K562 (cell line): ENCODE measurements around the gene SLIT1. TPM values are rescaled to one million over a fixed set of nuclear protein-coding genes. Genes with fewer than 3 reads are reported as not detected.

Experiments used
- ATAC-seq: fragments of 200-7000 bp; cut with Tn5 transposase; 3 replicates; pipeline ENCODE4 v1.9.1; 2020; ENCODE audit warnings: moderate library complexity
- BruUV-seq: library from RNA; stranded (reverse); fragments of 400-500 nt; replicated peaks from 2 replicates; lab custom pipeline; 2021; lab: Mats Ljungman, UMichigan
- CTCF ChIA-PET: fragments of 300-600 bp; formaldehyde crosslinking; extraction: SDS; loops from one replicate; lab custom pipeline; 2021; ENCODE audit warnings: low intra/inter-chr PET ratio; lab: Yijun Ruan, JAX
- POLR2A ChIA-PET: fragments of 300-600, 350-650 bp; sonication (Branson Sonifier 250); formaldehyde crosslinking; extraction: SDS; loops from one replicate; lab custom pipeline; 2021; ENCODE audit warnings: antibody characterized with exemption, inconsistent platforms; lab: Yijun Ruan, JAX
- DNase-seq, 4 experiments: peaks; one replicate each; pipeline versions ENCODE4 v3.0.0 to v3.0.0-alpha.2; 2011 to 2018; ENCODE audit warnings: low spot score in 3 of 4, mixed read lengths in 3 of 4; ENCODE audit errors: extremely low read depth in 1 of 4
- FAIRE-seq: peaks from 2 replicates; lab custom pipeline; 2011; peaks lifted over from hg19 to GRCh38; lab: Jason Lieb, UNC
- H2AFZ ChIP-seq: 2 replicates; pipeline ENCODE4 v1.6.0; 2011; ENCODE audit warnings: low read depth, low read length, control low read depth, inconsistent platforms
- H3K27ac ChIP-seq: fragments of 200-600 bp; 3 replicates; pipeline ENCODE4 v1.8.0; 2011; ENCODE audit warnings: low read depth, mild to moderate bottlenecking, control low read depth, inconsistent platforms, low read length, moderate library complexity, mixed read lengths; ENCODE audit errors: extremely low read depth
- H3K27me3 ChIP-seq, 2 experiments: fragments of 300-600 bp in 1 of 2; 2 replicates in 1 of 2; 3 replicates in 1 of 2; pipeline versions ENCODE4 v1.6.0 to v1.8.0; 2011; ENCODE audit warnings: inconsistent platforms in 2 of 2, low read length in 2 of 2, mild to moderate bottlenecking in 1 of 2, mixed read lengths in 1 of 2, moderate library complexity in 1 of 2; ENCODE audit not compliant: control insufficient read depth in 2 of 2, insufficient read depth in 2 of 2
- H3K36me3 ChIP-seq: fragments of 300-600 bp; 3 replicates; pipeline ENCODE4 v1.8.0; 2011; ENCODE audit warnings: mild to moderate bottlenecking, low read length, inconsistent platforms; ENCODE audit not compliant: control insufficient read depth, insufficient read depth
- H3K4me1 ChIP-seq, 2 experiments: fragments of 200-600 bp in 1 of 2; replicated peaks in 1 of 2; 2 replicates in 1 of 2; 3 replicates in 1 of 2; pipeline versions ENCODE4 v1.5.1 to v1.8.0; 2011; ENCODE audit warnings: inconsistent platforms in 2 of 2, low read length in 2 of 2, mild to moderate bottlenecking in 1 of 2, mixed read lengths in 1 of 2, moderate library complexity in 1 of 2; ENCODE audit not compliant: control insufficient read depth in 2 of 2, insufficient read depth in 2 of 2
- H3K4me2 ChIP-seq: 2 replicates; pipeline ENCODE4 v1.6.1; 2011; ENCODE audit warnings: low read length, control low read depth, inconsistent platforms, mixed read lengths; ENCODE audit not compliant: insufficient read depth
- H3K4me3 ChIP-seq: fragments of 200-600 bp; sonication (generic), shearing (Covaris generic); 2 replicates; pipeline ENCODE4 v1.5.1; 2016; ENCODE audit warnings: control low read depth, inconsistent platforms
- H3K79me2 ChIP-seq: fragments of 200-600 bp; 3 replicates; pipeline ENCODE4 v1.8.0; 2011; ENCODE audit warnings: low read length, inconsistent platforms; ENCODE audit not compliant: control insufficient read depth, insufficient read depth
- H3K9ac ChIP-seq, 2 experiments: 2 replicates each; pipeline versions ENCODE4 v1.6.0 to v1.6.1; 2011; ENCODE audit warnings: low read depth in 2 of 2, low read length in 2 of 2, control low read depth in 1 of 2, inconsistent platforms in 1 of 2, mild to moderate bottlenecking in 1 of 2, mixed read lengths in 1 of 2; ENCODE audit not compliant: insufficient read depth in 1 of 2
- H3K9me1 ChIP-seq: one replicate; pipeline ENCODE4 v1.6.0; 2011; ENCODE audit warnings: inconsistent platforms, mild to moderate bottlenecking, low read length, moderate library complexity; ENCODE audit not compliant: control insufficient read depth, insufficient read depth
- H3K9me3 ChIP-seq: replicated peaks from 2 replicates; pipeline ENCODE4 v1.5.1; 2011; ENCODE audit warnings: low read depth, low read length, inconsistent platforms; ENCODE audit not compliant: control insufficient read depth, insufficient read depth
- H4K20me1 ChIP-seq: replicated peaks from 2 replicates; pipeline ENCODE4 v1.6.1; 2011; ENCODE audit warnings: low read length, inconsistent platforms, mixed read lengths; ENCODE audit not compliant: control insufficient read depth, insufficient read depth
- NONO ChIP-seq, 2 experiments: fragments of 200-400 bp in 1 of 2; fragments of 450-650 bp in 1 of 2; formaldehyde crosslinking in 1 of 2; IDR thresholded peaks; 2 replicates each; pipeline ENCODE4 v1.6.1; 2017; ENCODE audit warnings: low read depth in 2 of 2, mild to moderate bottlenecking in 2 of 2, moderate library complexity in 2 of 2, low read length in 1 of 2
- RAD21 ChIP-seq, 2 experiments: fragments of 250-450 bp in 1 of 2; fragments of 450-650 bp in 1 of 2; sonication (Bioruptor Pico) in 1 of 2; formaldehyde crosslinking in 1 of 2; IDR thresholded peaks in 1 of 2; conservative IDR thresholded peaks in 1 of 2; 2 replicates each; pipeline versions ENCODE4 v1.4.0 to v1.8.0; 2020 to 2022; ENCODE audit warnings: mild to moderate bottlenecking in 2 of 2, moderate library complexity in 1 of 2
- U2AF2 ChIP-seq: fragments of 200-400 bp; formaldehyde crosslinking; optimal IDR thresholded peaks from 2 replicates; pipeline ENCODE3; 2017; ENCODE audit warnings: low read depth, mild to moderate bottlenecking, low read length
- ZKSCAN3 ChIP-seq: fragments of 250-450 bp; sonication (Bioruptor Pico); IDR thresholded peaks from 2 replicates; pipeline ENCODE4 v1.4.0; 2020
- ZNF224 ChIP-seq: sonication (generic); formaldehyde crosslinking; IDR thresholded peaks from 2 replicates; pipeline ENCODE4 v1.8.0; 2022; ENCODE audit warnings: mild to moderate bottlenecking, missing genetic modification reagents
- ZNF431 ChIP-seq: sonication (generic); formaldehyde crosslinking; IDR thresholded peaks from 2 replicates; pipeline ENCODE4 v1.8.0; 2022; ENCODE audit warnings: mild to moderate bottlenecking, missing genetic modification reagents
- WGBS: fragments of 100-300 bp; shearing (Covaris generic); methylation state at CpG from one replicate; pipeline ENCODE4 v1.1.6; 2016; ENCODE audit warnings: low coverage, mixed read lengths; ENCODE audit not compliant: insufficient coverage; ENCODE audit errors: missing lambda C conversion rate; 5-methylcytosine and 5-hydroxymethylcytosine counted together
- in situ Hi-C: fragments of 300-500 bp; cut with MboI; formaldehyde crosslinking; loops from 4 replicates; pipeline ENCODE4 v1.15.0; 2018; ENCODE audit warnings: inconsistent platforms, mixed read lengths
- intact Hi-C: fragments of 100-400 bp; cut with micrococcal nuclease; formaldehyde crosslinking; loops from 2 replicates; pipeline ENCODE4 v1.14.2; 2022
- polyA plus RNA-seq, 8 experiments: library from polyadenylated mRNA; depleted of rRNA in 4 of 8; stranded (reverse) in 5 of 8; unstranded in 3 of 8; fragments of >200 nt; fragmentation: Nextera tagmentation in 2 of 8; fragmentation: Illumina TruSeq in 1 of 8; extraction: Ambion mirVana in 2 of 8; extraction: Trizol in 1 of 8; gene quantifications; 2 replicates each; pipeline versions ENCODE4 v1.2.1 to v1.2.3, GENCODE V29; 2011 to 2014; ENCODE audit warnings: inconsistent platforms in 1 of 8, missing spikeins in 1 of 8
- total RNA-seq, 7 experiments: library from RNA; depleted of rRNA in 6 of 7; stranded (reverse); fragments of >200 nt in 6 of 7; fragmentation: Illumina TruSeq in 2 of 7; extraction: Trizol in 2 of 7; gene quantifications; 2 replicates each; pipeline versions ENCODE4 v1.2.1 to v1.2.3, GENCODE V29; 2011 to 2021; ENCODE audit warnings: low replicate concordance in 1 of 7
- TF ChIP-seq, protein P1 (sequence below): fragments of 250-450 bp; sonication (Bioruptor Pico); IDR thresholded peaks from 2 replicates; pipeline ENCODE4 v1.9.0; 2021; ENCODE audit warnings: mild to moderate bottlenecking

Gene SLIT1
- total and polyA plus RNA-seq, 9 of the 15 experiments (the other 6 are each of a cell fraction or from before 2014, with no cell fraction given), result 0.01 to 0.11 (median 0.04) TPM; not detected in 3

DNA sequence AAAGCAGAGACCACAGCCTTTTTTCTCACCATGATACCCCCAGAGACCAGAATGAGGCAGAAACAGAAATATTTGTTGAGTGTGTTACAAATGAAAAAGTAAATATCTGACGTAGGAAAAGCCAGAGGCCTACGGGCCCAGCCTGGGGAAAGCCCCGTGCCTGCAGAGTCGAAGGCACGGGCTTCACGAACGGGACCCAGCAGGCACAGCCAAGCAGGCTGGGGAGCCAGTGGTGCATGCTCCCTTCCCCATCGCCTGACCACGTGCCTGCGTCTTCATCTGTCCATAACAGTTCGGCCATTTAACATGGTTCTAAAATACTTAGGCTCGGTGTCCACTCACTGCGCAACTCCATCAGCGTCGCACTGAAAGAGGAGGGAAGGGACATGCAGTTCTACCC lies 50.8 kb downstream of the SLIT1 start (continued):
- TF ChIP-seq ZNF431 (CRISPR knock-in tag) (no peak), ZKSCAN3 (CRISPR knock-in tag) (no peak)

DNA sequence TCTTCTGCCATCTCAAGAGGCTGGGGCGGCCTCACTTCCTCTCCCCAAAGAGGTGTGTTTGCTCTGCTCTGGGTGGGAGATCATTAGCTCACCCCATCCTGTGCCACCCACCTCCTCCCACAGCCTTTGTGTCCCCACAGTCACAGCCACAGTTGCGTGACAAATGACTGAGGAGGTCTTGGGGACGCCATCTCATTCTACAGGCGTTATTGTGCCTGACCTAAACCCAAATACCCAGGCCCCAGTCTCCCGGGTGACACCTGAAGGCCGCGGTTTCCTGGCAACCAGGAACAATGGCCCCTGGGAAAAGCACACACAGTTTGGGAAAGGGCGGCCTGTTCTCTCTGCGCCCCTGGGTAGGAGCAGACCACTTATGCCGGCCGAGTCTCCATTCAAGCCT lies 51.6 kb downstream of the SLIT1 start:
- no peak for DNase-seq
- no peak for FAIRE-seq

More for the DNA sequence above, 51.6 kb downstream of the SLIT1 start:
- no peak overlapping the region for H3K9ac ChIP-seq
- POLR2A ChIA-PET, result interaction anchor here (1.1 kb wide), 1 partner anchor 12 kb away, joined by 5 read pairs; no protein-coding TSS in a partner anchor
- no peak for TF ChIP-seq NONO (IDR thresholded peaks at IDR 0.05; ENCODE audit: low read depth in 2 of 2, low read length in 1 of 2)
- TF ChIP-seq, protein P1, sequence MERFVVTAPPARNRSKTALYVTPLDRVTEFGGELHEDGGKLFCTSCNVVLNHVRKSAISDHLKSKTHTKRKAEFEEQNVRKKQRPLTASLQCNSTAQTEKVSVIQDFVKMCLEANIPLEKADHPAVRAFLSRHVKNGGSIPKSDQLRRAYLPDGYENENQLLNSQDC, result no peak
- no peak for TF ChIP-seq RAD21 (CRISPR knock-in tag; conservative IDR thresholded peaks at IDR 0.05 in 1 of 2, IDR thresholded peaks at IDR 0.05 in 1 of 2)
- TF ChIP-seq ZNF224 (CRISPR knock-in tag), result no peak
- TF ChIP-seq U2AF2, result no peak
- H3K36me3 ChIP-seq, result no peaks in the 10 kb centered on the region
- ATAC-seq, result no peak
- H3K9me3 ChIP-seq, result no peaks in the 10 kb centered on the region
- H3K27ac ChIP-seq, result no peak overlapping the region
- no peaks in the 10 kb centered on the region for H3K9me1 ChIP-seq
- H3K79me2 ChIP-seq, result no peaks in the 10 kb centered on the region
- H3K27me3 ChIP-seq, result peaks cover 16 to 79% of the 10 kb centered on the region in 2 experiments; a peak in 4 of 5 replicates
- in situ Hi-C loops (no loop called here), intact Hi-C loops (no loop called here)
- no TSS peak for BruUV-seq
- H2AFZ ChIP-seq, result no peak overlapping the region
- WGBS, result 2% methylated on average over 11 of the region's 11 CpGs
- H3K4me3 ChIP-seq, result no peak overlapping the region
- CTCF ChIA-PET, result no interaction called here
- H3K4me2 ChIP-seq, result no peak overlapping the region
- H3K4me1 ChIP-seq, result no peaks in the 10 kb centered on the region; a peak in 1 of 5 replicates
- no peaks in the 10 kb centered on the region; the same call in 1 of the 2 replicates for H4K20me1 ChIP-seq
